Loucy (cell line): Measurements from ENCODE around the gene NAA25.

Experiments used
- EZH2phosphoT487 ChIP-seq: fragments of 200-600 bp; IDR thresholded peaks from 2 replicates; pipeline ENCODE4 v1.6.1; 2018; ENCODE audit warnings: antibody characterized with exemption, mild to moderate bottlenecking, moderate library complexity, borderline replicate concordance
- TF ChIP-seq, protein P1 (sequence below): fragments of 200-600 bp; sonication (generic); conservative IDR thresholded peaks from 2 replicates; pipeline ENCODE4 v1.5.1; 2014; ENCODE audit warnings: mild to moderate bottlenecking, antibody characterized with exemption, low read length

DNA sequence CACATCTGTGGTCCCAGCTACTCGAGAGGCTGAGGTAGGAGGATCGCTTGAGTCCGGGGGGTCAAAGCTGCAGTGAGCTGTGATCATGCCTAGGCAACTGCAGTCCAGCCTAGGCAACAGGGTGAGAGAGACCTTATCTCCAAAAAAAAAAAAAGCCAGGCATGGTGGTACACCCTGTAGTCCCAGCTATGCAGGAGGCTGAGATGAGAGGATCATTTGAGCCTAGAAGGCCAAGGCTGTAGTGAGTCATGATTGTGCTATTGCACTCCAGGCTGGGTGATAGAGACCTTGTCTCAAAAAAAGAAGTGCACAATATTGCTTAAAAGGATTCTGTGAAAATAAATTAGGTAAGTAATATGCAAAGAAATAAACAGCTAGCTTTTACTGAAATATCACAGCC is 17.0 kb downstream of the NAA25 start:
- TF ChIP-seq, protein P1, sequence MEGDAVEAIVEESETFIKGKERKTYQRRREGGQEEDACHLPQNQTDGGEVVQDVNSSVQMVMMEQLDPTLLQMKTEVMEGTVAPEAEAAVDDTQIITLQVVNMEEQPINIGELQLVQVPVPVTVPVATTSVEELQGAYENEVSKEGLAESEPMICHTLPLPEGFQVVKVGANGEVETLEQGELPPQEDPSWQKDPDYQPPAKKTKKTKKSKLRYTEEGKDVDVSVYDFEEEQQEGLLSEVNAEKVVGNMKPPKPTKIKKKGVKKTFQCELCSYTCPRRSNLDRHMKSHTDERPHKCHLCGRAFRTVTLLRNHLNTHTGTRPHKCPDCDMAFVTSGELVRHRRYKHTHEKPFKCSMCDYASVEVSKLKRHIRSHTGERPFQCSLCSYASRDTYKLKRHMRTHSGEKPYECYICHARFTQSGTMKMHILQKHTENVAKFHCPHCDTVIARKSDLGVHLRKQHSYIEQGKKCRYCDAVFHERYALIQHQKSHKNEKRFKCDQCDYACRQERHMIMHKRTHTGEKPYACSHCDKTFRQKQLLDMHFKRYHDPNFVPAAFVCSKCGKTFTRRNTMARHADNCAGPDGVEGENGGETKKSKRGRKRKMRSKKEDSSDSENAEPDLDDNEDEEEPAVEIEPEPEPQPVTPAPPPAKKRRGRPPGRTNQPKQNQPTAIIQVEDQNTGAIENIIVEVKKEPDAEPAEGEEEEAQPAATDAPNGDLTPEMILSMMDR, result no peak
- no peak for TF ChIP-seq EZH2phosphoT487
